Measurements from ENCODE around the gene MPZL2.

The MPZL2 gene
- long read RNA-seq, result 0 reads

- H3K27me3 ChIP-seq (ENCODE audit: insufficient read depth, poor library complexity, severe bottlenecking), result no peaks in the 10 kb centered on the region
- DNase-seq (ENCODE audit: low read depth in 1 of 2, low spot score in 1 of 2), result no peak
- TF ChIP-seq REST (IDR thresholded peaks at IDR 0.05; ENCODE audit: insufficient replicate concordance, low read depth) (no peak), GABPA (IDR thresholded peaks at IDR 0.05; ENCODE audit: low read depth) (no peak), CTCF (IDR thresholded peaks at IDR 0.05; ENCODE audit: insufficient read depth, low read length) (no peak), POLR2AphosphoS5 (IDR thresholded peaks at IDR 0.05; ENCODE audit: low read depth) (no peak), SPI1 (IDR thresholded peaks at IDR 0.05; ENCODE audit: borderline replicate concordance, low read depth) (no peak)
- H3K4me3 ChIP-seq (replicated peaks; ENCODE audit: insufficient read depth, low read length), result no peak within 1 kb of the TSS
- H3K27ac ChIP-seq (replicated peaks), result no peak within 1 kb of the TSS
Measured at GRCh38 chr11:118263695-118264568, at the start of gene MPZL2. Gene MPZL2, minus strand, starts transcription at chr11:118264297. Its CDS starts 144 bp downstream, at chr11:118264153.

- H3K27me3 ChIP-seq (ENCODE audit: insufficient read depth, poor library complexity, severe bottlenecking), result no peaks in the 10 kb centered on the region
- H3K4me3 ChIP-seq (replicated peaks; ENCODE audit: insufficient read depth, low read length), result no peak overlapping the region
- no peak overlapping the region for H3K27ac ChIP-seq (replicated peaks)
- no peak for TF ChIP-seq CTCF (IDR thresholded peaks at IDR 0.05; ENCODE audit: insufficient read depth, low read length)
- no peak for TF ChIP-seq GABPA (IDR thresholded peaks at IDR 0.05; ENCODE audit: low read depth)
- no peak for TF ChIP-seq REST (IDR thresholded peaks at IDR 0.05; ENCODE audit: insufficient replicate concordance, low read depth)
- TF ChIP-seq POLR2AphosphoS5 (IDR thresholded peaks at IDR 0.05; ENCODE audit: low read depth), result no peak
- no peak for TF ChIP-seq SPI1 (IDR thresholded peaks at IDR 0.05; ENCODE audit: borderline replicate concordance, low read depth)
- no peak for DNase-seq (ENCODE audit: low read depth in 1 of 2, low spot score in 1 of 2)
Measured at GRCh38 chr11:118313242-118313641, 49.1 kb upstream of the MPZL2 start.

- TF ChIP-seq SPI1 (IDR thresholded peaks at IDR 0.05; ENCODE audit: borderline replicate concordance, low read depth), result no peak
- TF ChIP-seq CTCF (IDR thresholded peaks at IDR 0.05; ENCODE audit: insufficient read depth, low read length), result no peak
- TF ChIP-seq POLR2AphosphoS5 (IDR thresholded peaks at IDR 0.05; ENCODE audit: low read depth), result no peak
- no peak overlapping the region for H3K27ac ChIP-seq (replicated peaks)
- no peak for DNase-seq (ENCODE audit: low read depth in 1 of 2, low spot score in 1 of 2)
- H3K27me3 ChIP-seq (ENCODE audit: insufficient read depth, poor library complexity, severe bottlenecking), result no peaks in the 10 kb centered on the region
- no peak overlapping the region for H3K4me3 ChIP-seq (replicated peaks; ENCODE audit: insufficient read depth, low read length)
Measured at GRCh38 chr11:118312328-118312727, 48.2 kb upstream of the MPZL2 start.

Data from HL-60 (cell line).